ENCODE data around the gene NANOS2. TPM values are rescaled to one million over a fixed set of nuclear protein-coding genes. Genes with fewer than 3 reads are reported as not detected.
A peak's percentile ranks its signal among the peaks of the same experiment; 100 is the strongest.

Gene NANOS2
- total and polyA plus RNA-seq, 2 of the 13 experiments (the other 11 are each of a cell fraction or from before 2014, with no cell fraction given) = not detected

- TF ChIP-seq ZBTB20 (CRISPR knock-in tag; IDR thresholded peaks at IDR 0.05; ENCODE audit: borderline replicate concordance, low read depth) = 0 out of 2 replicates have a peak, but pooled peaks have one; percentile 24
- peak; percentile 32; the same call in 1 of the 2 replicates for TF ChIP-seq ZBTB33 (CRISPR knock-in tag; IDR thresholded peaks at IDR 0.05)
Observed at GRCh38 chr19:45895983-45896599, 18.5 kb downstream of the NANOS2 start (continued).

GRCh38 chr19:45895519-45895972 is 19.0 kb downstream of the NANOS2 start:
- ChIA-PET CTCF (ENCODE audit: low intra/inter-chr PET ratio, low total read pairs) (no interaction called here), POLR2A (interaction anchor here (0.7 to 2.6 kb wide), 10 partner anchors 9 to 666 kb away, joined by 3 to 15 read pairs (median 5); partner anchors contain the start of genes CCDC61, FOXA3, IRF2BP1 and SYMPK)
- intact Hi-C loops (cut with micrococcal nuclease; ENCODE audit: unreplicated experiment) (loop anchor here (1.0 kb wide), 1 partner anchor 8 kb away; no protein-coding TSS in a partner anchor), in situ Hi-C loops (cut with HindIII; ENCODE audit: extremely low pct_ligation_motif_present, low pct_unique_long_range_greater_than_20kb) (no loop called here)
- DNase-seq (ENCODE audit: low spot score) (peak; percentile 87), ATAC-seq (peak; percentile 93), FAIRE-seq (peak; percentile 82)
- H3K9me3 ChIP-seq (ENCODE audit: low read length) = no peaks in the 10 kb centered on the region
- peak overlapping the region; percentile 50 for H3K4me2 ChIP-seq (ENCODE audit: low read depth, low read length)
- no peaks in the 10 kb centered on the region for H3K27me3 ChIP-seq (ENCODE audit: control insufficient read depth in 1 of 2, insufficient read depth in 2 of 2, low read length in 2 of 2)
- H2AFZ ChIP-seq (ENCODE audit: low read length) = no peak overlapping the region
- peaks cover 1 to 13% of the 10 kb centered on the region in 2 experiments; a peak in 3 of 5 replicates for H3K36me3 ChIP-seq (replicated peaks in 1 of 2; ENCODE audit: control insufficient read depth in 1 of 2, insufficient read depth in 2 of 2, low read length in 2 of 2)
- peak overlapping the region in 1 of 3 experiments; percentile 45; a peak in 2 of 6 replicates for H3K4me3 ChIP-seq (replicated peaks in 1 of 3; ENCODE audit: insufficient read depth in 1 of 3, low read depth in 2 of 3, low read length in 3 of 3)
- H3K9ac ChIP-seq (ENCODE audit: insufficient read depth, low read depth, low read length) = peak overlapping the region; percentile 40
- peak overlapping the region; percentile 79 for H3K27ac ChIP-seq (ENCODE audit: extremely low read length, insufficient read depth, low read length)
- peaks cover 11% of the 10 kb centered on the region for H3K79me2 ChIP-seq (ENCODE audit: insufficient read depth, low read length)
- H3K4me1 ChIP-seq (ENCODE audit: insufficient read depth, low read length) = peaks cover 43% of the 10 kb centered on the region
- WGBS (ENCODE audit: low lambda C conversion rate) = 5% methylated on average over 9 of the region's 9 CpGs
- BruUV-seq (replicated peaks) = no TSS peak
- H4K20me1 ChIP-seq (ENCODE audit: insufficient read depth, low read length) = no peaks in the 10 kb centered on the region
- TF ChIP-seq TBX2 (CRISPR knock-in tag; IDR thresholded peaks at IDR 0.05; ENCODE audit: borderline replicate concordance) (peak; percentile 80), MXD4 (CRISPR knock-in tag; IDR thresholded peaks at IDR 0.05) (0 out of 2 replicates have a peak, but pooled peaks have one; percentile 33), ZNF609 (CRISPR knock-in tag; IDR thresholded peaks at IDR 0.05; ENCODE audit: borderline replicate concordance) (peak; percentile 62; the same call in 1 of the 2 replicates), ZNF644 (CRISPR knock-in tag; IDR thresholded peaks at IDR 0.05; ENCODE audit: low read depth) (0 out of 2 replicates have a peak, but pooled peaks have one; percentile 34), ZFY (CRISPR knock-in tag; IDR thresholded peaks at IDR 0.05) (peak; percentile 70), KDM1A (CRISPR knock-in tag; IDR thresholded peaks at IDR 0.05) (no peak), FOXK1 (CRISPR knock-in tag; IDR thresholded peaks at IDR 0.05; ENCODE audit: borderline replicate concordance, low read depth) (peak; percentile 31; the same call in 1 of the 2 replicates), TCF12 (IDR thresholded peaks at IDR 0.05) (no peak), TCF12 (CRISPR knock-in tag; IDR thresholded peaks at IDR 0.05) (no peak), ZNF878 (CRISPR knock-in tag; IDR thresholded peaks at IDR 0.05) (no peak), SMARCC2 (IDR thresholded peaks at IDR 0.05) (no peak)

Data from HepG2 (cell line).